BE2C (cell line): Measurements from ENCODE around the gene DSCAM.

Experiments used
- DNase-seq: peaks from one replicate; pipeline ENCODE4 v3.0.0-alpha.2; 2020
- H3K27me3 ChIP-seq: fragments of 250-450 bp; sonication (Bioruptor Pico); 2 replicates; pipeline ENCODE4 v1.5.1; 2020; ENCODE audit warnings: mild to moderate bottlenecking
- H3K36me3 ChIP-seq: fragments of 250-450 bp; sonication (Bioruptor Pico); 2 replicates; pipeline ENCODE4 v1.5.1; 2020; ENCODE audit warnings: mild to moderate bottlenecking
- H3K4me1 ChIP-seq: fragments of 250-450 bp; sonication (Bioruptor Pico); 2 replicates; pipeline ENCODE4 v1.5.1; 2020
- H3K4me3 ChIP-seq: 2 replicates; pipeline ENCODE4 v1.5.1; 2011; ENCODE audit warnings: low read depth, low read length
- H3K9me3 ChIP-seq: fragments of 250-450 bp; sonication (Bioruptor Pico); 2 replicates; pipeline ENCODE4 v1.5.1; 2020
- CTCF ChIP-seq: IDR thresholded peaks from 2 replicates; pipeline ENCODE4 v1.5.1; 2012; ENCODE audit warnings: mild to moderate bottlenecking, low read depth, low read length

DSCAM gene

GRCh38 chr21:40299451-40299850 lies 547.5 kb downstream of the DSCAM start:
- DNase-seq = no peak
- Histone ChIP-seq H3K4me1 (no peaks in the 10 kb centered on the region), H3K4me3 (no peak overlapping the region), H3K27me3 (no peaks in the 10 kb centered on the region), H3K36me3 (no peaks in the 10 kb centered on the region), H3K9me3 (no peaks in the 10 kb centered on the region; the same call in none of the 2 replicates)
- TF ChIP-seq CTCF = no peak

GRCh38 chr21:40294345-40294744 lies 552.6 kb downstream of the DSCAM start:
- Histone ChIP-seq H3K36me3 (no peaks in the 10 kb centered on the region), H3K27me3 (no peaks in the 10 kb centered on the region), H3K9me3 (no peaks in the 10 kb centered on the region), H3K4me3 (no peak overlapping the region), H3K4me1 (no peaks in the 10 kb centered on the region)
- DNase-seq = no peak
- TF ChIP-seq CTCF = no peak

- no peak overlapping the region for H3K4me3 ChIP-seq
- H3K9me3 ChIP-seq = no peaks in the 10 kb centered on the region
- DNase-seq = no peak
- H3K4me1 ChIP-seq = no peaks in the 10 kb centered on the region
- no peak for TF ChIP-seq CTCF
- no peaks in the 10 kb centered on the region for H3K27me3 ChIP-seq
- H3K36me3 ChIP-seq = no peaks in the 10 kb centered on the region
Observed at GRCh38 chr21:40291560-40291959, 555.4 kb downstream of the DSCAM start.

GRCh38 chr21:40284409-40284808 lies 562.5 kb downstream of the DSCAM start:
- TF ChIP-seq CTCF = no peak
- Histone ChIP-seq H3K4me1 (no peaks in the 10 kb centered on the region), H3K9me3 (no peaks in the 10 kb centered on the region), H3K4me3 (no peak overlapping the region), H3K27me3 (no peaks in the 10 kb centered on the region), H3K36me3 (no peaks in the 10 kb centered on the region)
- DNase-seq = no peak

GRCh38 chr21:40282912-40283886 lies 563.8 kb downstream of the DSCAM start:
- Histone ChIP-seq H3K9me3 (no peaks in the 10 kb centered on the region), H3K27me3 (no peaks in the 10 kb centered on the region), H3K4me3 (no peak overlapping the region), H3K4me1 (no peaks in the 10 kb centered on the region), H3K36me3 (no peaks in the 10 kb centered on the region)
- no peak for TF ChIP-seq CTCF
- no peak for DNase-seq

GRCh38 chr21:40278345-40278744 lies 568.6 kb downstream of the DSCAM start:
- no peak for DNase-seq
- H3K9me3 ChIP-seq = no peaks in the 10 kb centered on the region
- H3K4me1 ChIP-seq = no peaks in the 10 kb centered on the region
- no peaks in the 10 kb centered on the region for H3K36me3 ChIP-seq
- no peaks in the 10 kb centered on the region for H3K27me3 ChIP-seq
- TF ChIP-seq CTCF = no peak
- no peak overlapping the region for H3K4me3 ChIP-seq
